GM23338 (cell line): ENCODE results near the gene NXPE4. TPM values are rescaled to one million over a fixed set of nuclear protein-coding genes. Genes with fewer than 3 reads are reported as not detected.

Experiments used
- ATAC-seq: fragments of 200-7000 bp; cut with Tn5 transposase; 3 replicates; pipeline ENCODE4 v1.9.1; 2020
- DNase-seq: peaks from one replicate; pipeline ENCODE4 v3.0.0-alpha.2; 2015; ENCODE audit warnings: low spot score
- H2AFZ ChIP-seq: fragments of 200-600 bp; sonication (generic); 2 replicates; pipeline ENCODE4 v1.8.0; 2016; ENCODE audit warnings: antibody characterized with exemption, mild to moderate bottlenecking, moderate library complexity
- H3F3A ChIP-seq: fragments of 200-600 bp; sonication (generic); replicated peaks from 2 replicates; pipeline ENCODE4 v1.8.0; 2017; ENCODE audit warnings: antibody characterized with exemption, mixed run types, low read depth
- H3K27ac ChIP-seq: fragments of 200-600 bp; sonication (generic); 2 replicates; pipeline ENCODE4 v1.6.1; 2016; ENCODE audit warnings: low read depth
- H3K27me3 ChIP-seq: fragments of 200-600 bp; sonication (generic); 2 replicates; pipeline ENCODE4 v1.8.0; 2016; ENCODE audit warnings: mild to moderate bottlenecking, mixed run types, moderate library complexity; ENCODE audit not compliant: insufficient read depth
- H3K36me3 ChIP-seq: fragments of 200-600 bp; sonication (generic); 2 replicates; pipeline ENCODE4 v1.8.0; 2016; ENCODE audit warnings: mild to moderate bottlenecking; ENCODE audit not compliant: insufficient read depth
- H3K4me1 ChIP-seq: fragments of 200-600 bp; sonication (generic); 2 replicates; pipeline ENCODE4 v1.8.0; 2016; ENCODE audit warnings: mild to moderate bottlenecking, moderate library complexity; ENCODE audit not compliant: insufficient read depth
- H3K4me2 ChIP-seq: fragments of 200-600 bp; sonication (generic); 2 replicates; pipeline ENCODE4 v1.7.1; 2017; ENCODE audit warnings: mixed run types
- H3K4me3 ChIP-seq: fragments of 200-600 bp; sonication (generic); 2 replicates; pipeline ENCODE4 v1.6.1; 2016; ENCODE audit warnings: mixed run types
- H3K79me2 ChIP-seq: fragments of 200-600 bp; sonication (generic); replicated peaks from 2 replicates; pipeline ENCODE4 v1.8.0; 2017; ENCODE audit warnings: mild to moderate bottlenecking; ENCODE audit not compliant: insufficient read depth
- H3K9me2 ChIP-seq: fragments of 200-600 bp; sonication (generic); 2 replicates; pipeline ENCODE4 v1.8.0; 2017; ENCODE audit not compliant: insufficient read depth
- H4K20me1 ChIP-seq: fragments of 200-600 bp; sonication (generic); replicated peaks from 2 replicates; pipeline ENCODE4 v1.8.0; 2017; ENCODE audit warnings: mild to moderate bottlenecking; ENCODE audit not compliant: insufficient read depth
- H3K27ac Mint-ChIP-seq: 2 replicates; pipeline ENCODE4 v1.8.0; 2020; ENCODE audit warnings: inconsistent platforms, mild to moderate bottlenecking, moderate library complexity, mixed read lengths
- H3K27me3 Mint-ChIP-seq: 3 replicates; pipeline ENCODE4 v1.8.0; 2022; ENCODE audit warnings: low read depth, mild to moderate bottlenecking, moderate library complexity, mixed read lengths, inconsistent platforms; ENCODE audit not compliant: insufficient read depth, poor library complexity
- H3K36me3 Mint-ChIP-seq: 3 replicates; pipeline ENCODE4 v1.8.0; 2021; ENCODE audit warnings: low read depth, mild to moderate bottlenecking, inconsistent platforms, moderate library complexity, mixed read lengths
- H3K4me1 Mint-ChIP-seq: 3 replicates; pipeline ENCODE4 v1.8.0; 2020; ENCODE audit warnings: mild to moderate bottlenecking, inconsistent platforms, mixed read lengths
- H3K4me3 Mint-ChIP-seq: 3 replicates; pipeline ENCODE4 v1.8.0; 2021; ENCODE audit warnings: moderate library complexity, mild to moderate bottlenecking, inconsistent platforms, mixed read lengths
- H3K9me3 Mint-ChIP-seq: 3 replicates; pipeline ENCODE4 v1.8.0; 2020; ENCODE audit warnings: moderate library complexity, mild to moderate bottlenecking, inconsistent platforms, mixed read lengths
- CREB1 ChIP-seq: fragments of 250-450 bp; sonication (Bioruptor Pico); IDR thresholded peaks from 2 replicates; pipeline ENCODE4 v1.5.0; 2020; ENCODE audit warnings: low read depth, mild to moderate bottlenecking, moderate library complexity
- CTCF ChIP-seq, 2 experiments: fragments of 200-600 bp in 1 of 2; sonication (generic) in 1 of 2; conservative IDR thresholded peaks; 2 replicates each; pipeline versions ENCODE4 v1.5.1 to v1.6.1; 2016 to 2017; ENCODE audit warnings: antibody characterized with exemption in 2 of 2, low read depth in 2 of 2, mild to moderate bottlenecking in 2 of 2, moderate library complexity in 1 of 2
- ETS1 ChIP-seq: IDR thresholded peaks from 2 replicates; pipeline ENCODE4 v1.6.1; 2016; ENCODE audit warnings: antibody characterized with exemption
- EZH2 ChIP-seq: fragments of 200-600 bp; sonication (generic); IDR thresholded peaks from one replicate; pipeline ENCODE4 v1.8.0; 2017; ENCODE audit warnings: antibody characterized with exemption, mild to moderate bottlenecking, low read depth; ENCODE audit not compliant: unreplicated experiment
- EZH2phosphoT487 ChIP-seq: fragments of 200-600 bp; sonication (generic); IDR thresholded peaks from one replicate; pipeline ENCODE4 v1.8.1; 2018; ENCODE audit warnings: antibody characterized with exemption; ENCODE audit not compliant: unreplicated experiment
- JUNB ChIP-seq: IDR thresholded peaks from one replicate; pipeline ENCODE4 v1.6.1; 2016; ENCODE audit warnings: antibody characterized with exemption; ENCODE audit not compliant: unreplicated experiment
- NANOG ChIP-seq: IDR thresholded peaks from 2 replicates; pipeline ENCODE4 v1.6.1; 2016; ENCODE audit warnings: antibody characterized with exemption, borderline replicate concordance
- POLR2AphosphoS5 ChIP-seq: IDR thresholded peaks from 2 replicates; pipeline ENCODE4 v1.6.1; 2016; ENCODE audit warnings: antibody characterized with exemption, low read depth
- STAT1 ChIP-seq: IDR thresholded peaks from one replicate; pipeline ENCODE4 v1.6.1; 2016; ENCODE audit warnings: antibody characterized with exemption; ENCODE audit not compliant: unreplicated experiment
- ZNF114 ChIP-seq: fragments of 250-450 bp; sonication (Bioruptor Pico); IDR thresholded peaks from 2 replicates; pipeline ENCODE4 v1.5.0; 2020; ENCODE audit warnings: mild to moderate bottlenecking, moderate library complexity
- ZNF331 ChIP-seq: fragments of 250-450 bp; sonication (Bioruptor Pico); IDR thresholded peaks from 2 replicates; pipeline ENCODE4 v1.5.0; 2020; ENCODE audit warnings: low read depth, mild to moderate bottlenecking, moderate library complexity
- long read RNA-seq: library from polyadenylated mRNA; unstranded; transcript quantifications from one replicate; pipeline ENCODE4 v2.0.0, GENCODE V29; 2020; ENCODE audit not compliant: unreplicated experiment
- polyA plus RNA-seq: library from polyadenylated mRNA; unstranded; fragments of >200 nt; fragmentation: Nextera tagmentation; extraction: Ambion mirVana; gene quantifications from 2 replicates; pipeline ENCODE4 v1.2.1, GENCODE V29; 2016
- total RNA-seq: library from RNA; depleted of rRNA; stranded (reverse); fragments of >200 nt; shearing (Covaris generic); gene quantifications from 2 replicates; pipeline ENCODE4 v1.2.3, GENCODE V29; 2014; rRNA removed
- TF ChIP-seq, protein P1 (sequence below): IDR thresholded peaks from one replicate; pipeline ENCODE4 v1.6.1; 2018; ENCODE audit warnings: antibody characterized with exemption; ENCODE audit not compliant: unreplicated experiment
- TF ChIP-seq, protein P2 (sequence below): fragments of 250-450 bp; sonication (Bioruptor Pico); IDR thresholded peaks from 2 replicates; pipeline ENCODE4 v1.5.0; 2020; ENCODE audit warnings: mild to moderate bottlenecking, moderate library complexity

Gene NXPE4
- total RNA-seq (not detected in 2 replicates), polyA plus RNA-seq (not detected in 2 replicates)
- long read RNA-seq, result 0 reads

GRCh38 chr11:114595571-114595970 lies at the start of gene NXPE4:
NXPE4 (minus strand) TSS chr11:114595786; CDS start chr11:114594759, 1,027 bp downstream.
- ATAC-seq (no peak), DNase-seq (no peak)
- Histone ChIP-seq H3F3A (no peaks in the 10 kb centered on the region), H3K4me3 (no peak within 1 kb of the TSS), H3K27me3 (no peaks in the 10 kb centered on the region), H3K79me2 (no peaks in the 10 kb centered on the region), H3K36me3 (no peaks in the 10 kb centered on the region), H4K20me1 (no peaks in the 10 kb centered on the region), H2AFZ (no peak within 1 kb of the TSS), H3K9me2 (no peaks in the 10 kb centered on the region; the same call in 1 of the 2 replicates), H3K27ac (no peak within 1 kb of the TSS), H3K4me2 (no peak within 1 kb of the TSS), H3K4me1 (no peaks in the 10 kb centered on the region)
- TF ChIP-seq NANOG (no peak), POLR2AphosphoS5 (no peak), STAT1 (no peak), ETS1 (no peak), EZH2phosphoT487 (no peak), ZNF331 (CRISPR knock-in tag) (no peak), CREB1 (CRISPR knock-in tag) (no peak), EZH2 (no peak), CTCF (conservative IDR thresholded peaks at IDR 0.05; ENCODE audit: low read depth in 2 of 2) (no peak), JUNB (no peak), ZNF114 (CRISPR knock-in tag) (no peak)
- TF ChIP-seq, protein P1, sequence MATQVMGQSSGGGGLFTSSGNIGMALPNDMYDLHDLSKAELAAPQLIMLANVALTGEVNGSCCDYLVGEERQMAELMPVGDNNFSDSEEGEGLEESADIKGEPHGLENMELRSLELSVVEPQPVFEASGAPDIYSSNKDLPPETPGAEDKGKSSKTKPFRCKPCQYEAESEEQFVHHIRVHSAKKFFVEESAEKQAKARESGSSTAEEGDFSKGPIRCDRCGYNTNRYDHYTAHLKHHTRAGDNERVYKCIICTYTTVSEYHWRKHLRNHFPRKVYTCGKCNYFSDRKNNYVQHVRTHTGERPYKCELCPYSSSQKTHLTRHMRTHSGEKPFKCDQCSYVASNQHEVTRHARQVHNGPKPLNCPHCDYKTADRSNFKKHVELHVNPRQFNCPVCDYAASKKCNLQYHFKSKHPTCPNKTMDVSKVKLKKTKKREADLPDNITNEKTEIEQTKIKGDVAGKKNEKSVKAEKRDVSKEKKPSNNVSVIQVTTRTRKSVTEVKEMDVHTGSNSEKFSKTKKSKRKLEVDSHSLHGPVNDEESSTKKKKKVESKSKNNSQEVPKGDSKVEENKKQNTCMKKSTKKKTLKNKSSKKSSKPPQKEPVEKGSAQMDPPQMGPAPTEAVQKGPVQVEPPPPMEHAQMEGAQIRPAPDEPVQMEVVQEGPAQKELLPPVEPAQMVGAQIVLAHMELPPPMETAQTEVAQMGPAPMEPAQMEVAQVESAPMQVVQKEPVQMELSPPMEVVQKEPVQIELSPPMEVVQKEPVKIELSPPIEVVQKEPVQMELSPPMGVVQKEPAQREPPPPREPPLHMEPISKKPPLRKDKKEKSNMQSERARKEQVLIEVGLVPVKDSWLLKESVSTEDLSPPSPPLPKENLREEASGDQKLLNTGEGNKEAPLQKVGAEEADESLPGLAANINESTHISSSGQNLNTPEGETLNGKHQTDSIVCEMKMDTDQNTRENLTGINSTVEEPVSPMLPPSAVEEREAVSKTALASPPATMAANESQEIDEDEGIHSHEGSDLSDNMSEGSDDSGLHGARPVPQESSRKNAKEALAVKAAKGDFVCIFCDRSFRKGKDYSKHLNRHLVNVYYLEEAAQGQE, result no peak
- TF ChIP-seq, protein P2, sequence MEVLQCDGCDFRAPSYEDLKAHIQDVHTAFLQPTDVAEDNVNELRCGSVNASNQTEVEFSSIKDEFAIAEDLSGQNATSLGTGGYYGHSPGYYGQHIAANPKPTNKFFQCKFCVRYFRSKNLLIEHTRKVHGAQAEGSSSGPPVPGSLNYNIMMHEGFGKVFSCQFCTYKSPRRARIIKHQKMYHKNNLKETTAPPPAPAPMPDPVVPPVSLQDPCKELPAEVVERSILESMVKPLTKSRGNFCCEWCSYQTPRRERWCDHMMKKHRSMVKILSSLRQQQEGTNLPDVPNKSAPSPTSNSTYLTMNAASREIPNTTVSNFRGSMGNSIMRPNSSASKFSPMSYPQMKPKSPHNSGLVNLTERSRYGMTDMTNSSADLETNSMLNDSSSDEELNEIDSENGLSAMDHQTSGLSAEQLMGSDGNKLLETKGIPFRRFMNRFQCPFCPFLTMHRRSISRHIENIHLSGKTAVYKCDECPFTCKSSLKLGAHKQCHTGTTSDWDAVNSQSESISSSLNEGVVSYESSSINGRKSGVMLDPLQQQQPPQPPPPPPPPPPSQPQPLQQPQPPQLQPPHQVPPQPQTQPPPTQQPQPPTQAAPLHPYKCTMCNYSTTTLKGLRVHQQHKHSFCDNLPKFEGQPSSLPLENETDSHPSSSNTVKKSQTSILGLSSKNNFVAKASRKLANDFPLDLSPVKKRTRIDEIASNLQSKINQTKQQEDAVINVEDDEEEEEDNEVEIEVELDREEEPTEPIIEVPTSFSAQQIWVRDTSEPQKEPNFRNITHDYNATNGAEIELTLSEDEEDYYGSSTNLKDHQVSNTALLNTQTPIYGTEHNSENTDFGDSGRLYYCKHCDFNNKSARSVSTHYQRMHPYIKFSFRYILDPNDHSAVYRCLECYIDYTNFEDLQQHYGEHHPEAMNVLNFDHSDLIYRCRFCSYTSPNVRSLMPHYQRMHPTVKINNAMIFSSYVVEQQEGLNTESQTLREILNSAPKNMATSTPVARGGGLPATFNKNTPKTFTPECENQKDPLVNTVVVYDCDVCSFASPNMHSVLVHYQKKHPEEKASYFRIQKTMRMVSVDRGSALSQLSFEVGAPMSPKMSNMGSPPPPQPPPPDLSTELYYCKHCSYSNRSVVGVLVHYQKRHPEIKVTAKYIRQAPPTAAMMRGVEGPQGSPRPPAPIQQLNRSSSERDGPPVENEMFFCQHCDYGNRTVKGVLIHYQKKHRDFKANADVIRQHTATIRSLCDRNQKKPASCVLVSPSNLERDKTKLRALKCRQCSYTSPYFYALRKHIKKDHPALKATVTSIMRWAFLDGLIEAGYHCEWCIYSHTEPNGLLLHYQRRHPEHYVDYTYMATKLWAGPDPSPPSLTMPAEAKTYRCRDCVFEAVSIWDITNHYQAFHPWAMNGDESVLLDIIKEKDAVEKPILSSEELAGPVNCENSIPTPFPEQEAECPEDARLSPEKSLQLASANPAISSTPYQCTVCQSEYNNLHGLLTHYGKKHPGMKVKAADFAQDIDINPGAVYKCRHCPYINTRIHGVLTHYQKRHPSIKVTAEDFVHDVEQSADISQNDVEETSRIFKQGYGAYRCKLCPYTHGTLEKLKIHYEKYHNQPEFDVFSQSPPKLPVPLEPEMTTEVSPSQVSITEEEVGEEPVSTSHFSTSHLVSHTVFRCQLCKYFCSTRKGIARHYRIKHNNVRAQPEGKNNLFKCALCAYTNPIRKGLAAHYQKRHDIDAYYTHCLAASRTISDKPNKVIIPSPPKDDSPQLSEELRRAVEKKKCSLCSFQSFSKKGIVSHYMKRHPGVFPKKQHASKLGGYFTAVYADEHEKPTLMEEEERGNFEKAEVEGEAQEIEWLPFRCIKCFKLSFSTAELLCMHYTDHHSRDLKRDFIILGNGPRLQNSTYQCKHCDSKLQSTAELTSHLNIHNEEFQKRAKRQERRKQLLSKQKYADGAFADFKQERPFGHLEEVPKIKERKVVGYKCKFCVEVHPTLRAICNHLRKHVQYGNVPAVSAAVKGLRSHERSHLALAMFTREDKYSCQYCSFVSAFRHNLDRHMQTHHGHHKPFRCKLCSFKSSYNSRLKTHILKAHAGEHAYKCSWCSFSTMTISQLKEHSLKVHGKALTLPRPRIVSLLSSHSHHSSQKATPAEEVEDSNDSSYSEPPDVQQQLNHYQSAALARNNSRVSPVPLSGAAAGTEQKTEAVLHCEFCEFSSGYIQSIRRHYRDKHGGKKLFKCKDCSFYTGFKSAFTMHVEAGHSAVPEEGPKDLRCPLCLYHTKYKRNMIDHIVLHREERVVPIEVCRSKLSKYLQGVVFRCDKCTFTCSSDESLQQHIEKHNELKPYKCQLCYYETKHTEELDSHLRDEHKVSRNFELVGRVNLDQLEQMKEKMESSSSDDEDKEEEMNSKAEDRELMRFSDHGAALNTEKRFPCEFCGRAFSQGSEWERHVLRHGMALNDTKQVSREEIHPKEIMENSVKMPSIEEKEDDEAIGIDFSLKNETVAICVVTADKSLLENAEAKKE (CRISPR knock-in tag), result no peak
- H3K36me3 Mint-ChIP-seq, result no peaks in the 10 kb centered on the region
- peaks cover 2% of the 10 kb centered on the region for H3K27me3 Mint-ChIP-seq
- H3K4me3 Mint-ChIP-seq, result no peak within 1 kb of the TSS
- no peaks in the 10 kb centered on the region for H3K4me1 Mint-ChIP-seq
- H3K27ac Mint-ChIP-seq, result no peak within 1 kb of the TSS; the same call in 1 of the 2 replicates
- no peaks in the 10 kb centered on the region; the same call in 1 of the 3 replicates for H3K9me3 Mint-ChIP-seq
